Calu3 (cell line): Measurements from ENCODE around the gene ADAMTSL3. TPM values are rescaled to one million over a fixed set of nuclear protein-coding genes. Genes with fewer than 3 reads are reported as not detected.

Experiments used
- BruUV-seq: library from RNA; stranded (reverse); fragments of 400-500 nt; replicated peaks from 2 replicates; lab custom pipeline; 2021; lab: Mats Ljungman, UMichigan
- CTCF ChIA-PET: fragments of 300-600 bp; sonication (Branson Sonifier 250); formaldehyde crosslinking; loops from one replicate; lab custom pipeline; 2022; ENCODE audit warnings: antibody characterized with exemption; lab: Charles Lee
- DNase-seq: peaks from one replicate; pipeline ENCODE4 v3.0.0; 2022
- H3K27ac Mint-ChIP-seq: one replicate; pipeline ENCODE4 v1.8.0; 2022; ENCODE audit warnings: mixed read lengths; ENCODE audit not compliant: unreplicated experiment
- H3K27me3 Mint-ChIP-seq: one replicate; pipeline ENCODE4 v1.8.0; 2022; ENCODE audit warnings: mixed read lengths; ENCODE audit not compliant: unreplicated experiment
- H3K36me3 Mint-ChIP-seq: one replicate; pipeline ENCODE4 v1.8.0; 2022; ENCODE audit warnings: mild to moderate bottlenecking, moderate library complexity, mixed read lengths; ENCODE audit not compliant: insufficient read depth, unreplicated experiment
- H3K4me1 Mint-ChIP-seq: one replicate; pipeline ENCODE4 v1.8.0; 2022; ENCODE audit warnings: mild to moderate bottlenecking, low read depth, mixed read lengths; ENCODE audit not compliant: unreplicated experiment
- H3K4me3 Mint-ChIP-seq: one replicate; pipeline ENCODE4 v1.8.0; 2022; ENCODE audit warnings: mild to moderate bottlenecking, low read depth, moderate library complexity, mixed read lengths; ENCODE audit not compliant: unreplicated experiment
- H3K9me3 Mint-ChIP-seq: one replicate; pipeline ENCODE4 v1.8.0; 2022; ENCODE audit warnings: low read depth, mixed read lengths; ENCODE audit not compliant: unreplicated experiment
- CTCF ChIP-seq: fragments of 200-600 bp; IDR thresholded peaks from one replicate; pipeline ENCODE4 v1.8.0; 2022; ENCODE audit warnings: antibody characterized with exemption; ENCODE audit not compliant: unreplicated experiment
- intact Hi-C: fragments of 100-400 bp; cut with micrococcal nuclease; formaldehyde crosslinking; loops from one replicate; pipeline ENCODE4 v1.10.0; 2022; ENCODE audit not compliant: unreplicated experiment
- total RNA-seq: library from RNA; stranded (reverse); gene quantifications from 2 replicates; pipeline ENCODE4 v1.2.3, GENCODE V29; 2022

Gene ADAMTSL3
- total RNA-seq, 1 experiment from 2014 or later, result 2.4 TPM

GRCh38 chr15:83764201-83764838, 110.4 kb downstream of the ADAMTSL3 start:
- H3K4me3 Mint-ChIP-seq, result no peak overlapping the region
- peaks cover 7% of the 10 kb centered on the region for H3K4me1 Mint-ChIP-seq
- no peak for TF ChIP-seq CTCF
- CTCF ChIA-PET, result no interaction called here
- H3K36me3 Mint-ChIP-seq, result no peaks in the 10 kb centered on the region
- no peaks in the 10 kb centered on the region for H3K9me3 Mint-ChIP-seq
- intact Hi-C loops, result no loop called here
- no peaks in the 10 kb centered on the region for H3K27me3 Mint-ChIP-seq
- BruUV-seq, result no TSS peak
- no peak for DNase-seq
- H3K27ac Mint-ChIP-seq, result no peak overlapping the region

- no TSS peak for BruUV-seq
- no peak for TF ChIP-seq CTCF
- Mint-ChIP-seq H3K4me1 (peaks cover 7% of the 10 kb centered on the region), H3K4me3 (no peak overlapping the region), H3K36me3 (no peaks in the 10 kb centered on the region), H3K27ac (no peak overlapping the region), H3K9me3 (no peaks in the 10 kb centered on the region), H3K27me3 (no peaks in the 10 kb centered on the region)
- intact Hi-C loops, result no loop called here
- CTCF ChIA-PET, result no interaction called here
- no peak for DNase-seq
These were observed 112.4 kb downstream of the ADAMTSL3 start for GRCh38 chr15:83766339-83766738.

- intact Hi-C loops, result no loop called here
- Mint-ChIP-seq H3K9me3 (no peaks in the 10 kb centered on the region), H3K4me1 (peaks cover 7% of the 10 kb centered on the region), H3K27me3 (no peaks in the 10 kb centered on the region), H3K36me3 (no peaks in the 10 kb centered on the region), H3K27ac (no peak overlapping the region), H3K4me3 (no peak overlapping the region)
- no peak for TF ChIP-seq CTCF
- DNase-seq, result no peak
- CTCF ChIA-PET, result no interaction called here
- no TSS peak for BruUV-seq
These were observed 113.8 kb downstream of the ADAMTSL3 start for GRCh38 chr15:83767741-83768140.

- no peak for DNase-seq
- H3K4me3 Mint-ChIP-seq, result no peak overlapping the region
- H3K9me3 Mint-ChIP-seq, result no peaks in the 10 kb centered on the region
- no peak for TF ChIP-seq CTCF
- H3K4me1 Mint-ChIP-seq, result no peaks in the 10 kb centered on the region
- no peaks in the 10 kb centered on the region for H3K27me3 Mint-ChIP-seq
- CTCF ChIA-PET, result interaction anchor here (0.7 kb wide), 1 partner anchor 235 kb away, joined by 4 read pairs; no protein-coding TSS in a partner anchor
- no peak overlapping the region for H3K27ac Mint-ChIP-seq
- intact Hi-C loops, result no loop called here
- no peaks in the 10 kb centered on the region for H3K36me3 Mint-ChIP-seq
- no TSS peak for BruUV-seq
These were observed 115.6 kb downstream of the ADAMTSL3 start for GRCh38 chr15:83769411-83769999.
